Stomach (tissue), 9 donors: ENCODE measurements around the gene FLT1. TPM values are rescaled to one million over a fixed set of nuclear protein-coding genes. Genes with fewer than 3 reads are reported as not detected.

Experiments
- DNase-seq, 2 donors: peaks; one replicate each; pipeline versions ENCODE4 v3.0.0 to v3.0.0-alpha.2; 2013 to 2019
- H3K27ac ChIP-seq, 5 donors: fragments of 200-600 bp in 4 of 5; sonication (generic) in 4 of 5; one replicate each; pipeline ENCODE4 v1.5.1; 2013 to 2019; ENCODE audit warnings: mild to moderate bottlenecking in 1 of 5, moderate library complexity in 1 of 5
- H3K27me3 ChIP-seq, 3 donors: fragments of 200-600 bp; sonication (generic); one replicate each; pipeline ENCODE4 v1.5.1; 2017 to 2019; ENCODE audit warnings: mixed run types in 1 of 3
- H3K36me3 ChIP-seq, 4 donors: fragments of 200-600 bp; sonication (generic); 1 replicate in 3 of 4; 2 replicates in 1 of 4; pipeline ENCODE4 v1.5.1; 2016 to 2019
- H3K4me1 ChIP-seq, 4 donors: fragments of 200-600 bp; sonication (generic); one replicate each; pipeline ENCODE4 v1.5.1; 2016 to 2019
- H3K4me3 ChIP-seq, 4 donors: fragments of 200-600 bp; sonication (generic) in 3 of 4; one replicate each; pipeline ENCODE4 v1.5.1; 2016 to 2019; ENCODE audit warnings: mild to moderate bottlenecking in 1 of 4
- H3K9me3 ChIP-seq, 4 donors: fragments of 200-600 bp; sonication (generic); one replicate each; pipeline ENCODE4 v1.5.1; 2016 to 2019
- CTCF ChIP-seq, 7 experiments: fragments of 450-650 bp in 4 of 7; fragments of 200-600 bp in 3 of 7; sonication (generic) in 3 of 7; IDR thresholded peaks; one replicate each; pipeline ENCODE4 v1.5.1; 2016 to 2019; ENCODE audit warnings: antibody characterized with exemption in 7 of 7, control low read depth in 2 of 7, mild to moderate bottlenecking in 1 of 7
- EP300 ChIP-seq: sonication (generic); formaldehyde crosslinking; IDR thresholded peaks from one replicate; pipeline ENCODE4 v1.6.1; 2017; ENCODE audit warnings: antibody characterized with exemption
- POLR2A ChIP-seq, 4 donors: fragments of 450-650 bp; IDR thresholded peaks; one replicate each; pipeline ENCODE4 v1.6.1; 2016; ENCODE audit warnings: antibody characterized with exemption in 4 of 4, control low read depth in 2 of 4, mild to moderate bottlenecking in 1 of 4, moderate library complexity in 1 of 4
- POLR2AphosphoS5 ChIP-seq, 3 donors: sonication (generic); formaldehyde crosslinking; IDR thresholded peaks; one replicate each; pipeline ENCODE4 v1.6.1; 2016; ENCODE audit warnings: antibody characterized with exemption in 3 of 3
- WGBS, 5 donors: extraction: QIAGEN DNeasy Blood & Tissue Kit in 3 of 5; methylation state at CpG; one replicate each; pipeline versions ENCODE4 v1.1.5 to v1.1.7; 2013 to 2018; 5-methylcytosine and 5-hydroxymethylcytosine counted together
- intact Hi-C: fragments of 100-400 bp; cut with DNase I; formaldehyde crosslinking; loops from one replicate; pipeline ENCODE4 v1.15.1; 2023; ENCODE audit warnings: low total_unique reads
- polyA plus RNA-seq, 3 donors: library from polyadenylated mRNA; stranded (reverse); fragments of 200-250 nt; gene quantifications; one replicate each; pipeline ENCODE4 v1.2.3, GENCODE V29; 2013
- total RNA-seq, 5 donors: library from RNA; depleted of rRNA; stranded (reverse); fragments of >200 nt; gene quantifications; one replicate each; pipeline versions ENCODE4 v1.1.0 to v1.2.3, GENCODE V29; 2014 to 2016
- donor health status: healthy with polysubstance abuse.
- donor health status: Bipolar disorder and iron deficiency.
- donor health status: healthy.

The FLT1 gene
- total and polyA plus RNA-seq, 8 donors, result 1.00 to 41.9 (median 3.6) TPM; not detected in 1

- no peak overlapping the region for H3K4me3 ChIP-seq
- intact Hi-C loops, result no loop called here
- 46 to 64% (median 59%) methylated on average over 8 of the region's 8 CpGs for WGBS, 5 donors
- H3K9me3 ChIP-seq, result no peaks in the 10 kb centered on the region
- H3K36me3 ChIP-seq, result no peaks in the 10 kb centered on the region
- H3K27ac ChIP-seq, result no peak overlapping the region
- no peak for DNase-seq
- peaks cover 0 to 5% (median 0%) of the 10 kb centered on the region in 3 donors for H3K27me3 ChIP-seq
- TF ChIP-seq POLR2A (IDR thresholded peaks at IDR 0.05) (no peak), CTCF (IDR thresholded peaks at IDR 0.05) (no peak)
- peaks cover 0 to 13% (median 0%) of the 10 kb centered on the region in 4 donors for H3K4me1 ChIP-seq
These were observed 137.6 kb downstream of the FLT1 start for GRCh38 chr13:28357247-28357825.

- no peak for DNase-seq
- no peak for TF ChIP-seq POLR2AphosphoS5 (IDR thresholded peaks at IDR 0.05)
- TF ChIP-seq EP300, result no peak
- TF ChIP-seq POLR2A (IDR thresholded peaks at IDR 0.05), result no peak
- no peak for TF ChIP-seq CTCF (IDR thresholded peaks at IDR 0.05)
- WGBS, 5 donors, result 75 to 85% (median 79%) methylated on average over 5 of the region's 5 CpGs
- H3K4me1 ChIP-seq, result peaks cover 0 to 13% (median 0%) of the 10 kb centered on the region in 4 donors
- intact Hi-C loops, result no loop called here
- no peak overlapping the region for H3K4me3 ChIP-seq
- H3K27me3 ChIP-seq, result peaks cover 0 to 5% (median 0%) of the 10 kb centered on the region in 3 donors
- no peaks in the 10 kb centered on the region for H3K9me3 ChIP-seq
- no peaks in the 10 kb centered on the region for H3K36me3 ChIP-seq
- H3K27ac ChIP-seq, result no peak overlapping the region
These were observed 138.3 kb downstream of the FLT1 start for GRCh38 chr13:28356561-28357021.

GRCh38 chr13:28355822-28356371, 139.0 kb downstream of the FLT1 start:
- Histone ChIP-seq H3K27me3 (peaks cover 0 to 5% (median 0%) of the 10 kb centered on the region in 3 donors), H3K36me3 (no peaks in the 10 kb centered on the region), H3K4me1 (peaks cover 0 to 13% (median 0%) of the 10 kb centered on the region in 4 donors), H3K4me3 (no peak overlapping the region), H3K27ac (no peak overlapping the region), H3K9me3 (no peaks in the 10 kb centered on the region)
- DNase-seq, result peak in 1 of 2 donors; percentile 32
- intact Hi-C loops, result no loop called here
- TF ChIP-seq POLR2A (IDR thresholded peaks at IDR 0.05) (no peak), POLR2AphosphoS5 (IDR thresholded peaks at IDR 0.05) (no peak), EP300 (no peak), CTCF (IDR thresholded peaks at IDR 0.05) (no peak)
- 57 to 73% (median 64%) methylated on average over 8 of the region's 8 CpGs for WGBS, 5 donors

GRCh38 chr13:28355046-28355821, 139.7 kb downstream of the FLT1 start:
- Histone ChIP-seq H3K9me3 (no peaks in the 10 kb centered on the region), H3K27me3 (peaks cover 0 to 10% (median 0%) of the 10 kb centered on the region in 3 donors), H3K27ac (no peak overlapping the region), H3K4me3 (no peak overlapping the region), H3K4me1 (peaks cover 0 to 13% (median 0%) of the 10 kb centered on the region in 4 donors), H3K36me3 (no peaks in the 10 kb centered on the region)
- intact Hi-C loops, result no loop called here
- no peak for TF ChIP-seq CTCF (IDR thresholded peaks at IDR 0.05)
- no peak for TF ChIP-seq EP300
- no peak for TF ChIP-seq POLR2A (IDR thresholded peaks at IDR 0.05)
- no peak for TF ChIP-seq POLR2AphosphoS5 (IDR thresholded peaks at IDR 0.05)
- WGBS, 5 donors, result 79 to 90% (median 86%) methylated on average over 14 of the region's 14 CpGs
- no peak for DNase-seq
